HFF-Myc (cell line): ENCODE measurements around the gene CDC42BPG.

Source experiments
- DNase-seq: peaks from one replicate; pipeline ENCODE4 v3.0.0-alpha.2; 2011; ENCODE audit warnings: low read depth; ENCODE audit errors: extremely low read depth
- H3K4me3 ChIP-seq: replicated peaks from 2 replicates; pipeline ENCODE4 v1.5.1; 2011; ENCODE audit warnings: low read depth, mild to moderate bottlenecking, control low read depth, low read length
- CTCF ChIP-seq: IDR thresholded peaks from 2 replicates; pipeline ENCODE4 v1.5.1; 2012; ENCODE audit warnings: mild to moderate bottlenecking, low read depth, low read length, control low read depth; ENCODE audit errors: missing control alignments

CDC42BPG gene

GRCh38 chr11:64831411-64831891, 13.0 kb downstream of the CDC42BPG start:
- no peak for TF ChIP-seq CTCF
- no peak for DNase-seq
- H3K4me3 ChIP-seq, result no peak overlapping the region

GRCh38 chr11:64829536-64830251, 14.8 kb downstream of the CDC42BPG start:
- no peak overlapping the region for H3K4me3 ChIP-seq
- no peak for DNase-seq
- no peak for TF ChIP-seq CTCF

- no peak for DNase-seq
- no peak overlapping the region for H3K4me3 ChIP-seq
- no peak for TF ChIP-seq CTCF
These were observed 17.0 kb downstream of the CDC42BPG start for GRCh38 chr11:64827451-64827839.

- DNase-seq, result no peak
- no peak for TF ChIP-seq CTCF
- H3K4me3 ChIP-seq, result no peak overlapping the region
These were observed 17.6 kb downstream of the CDC42BPG start for GRCh38 chr11:64826578-64827450.

- DNase-seq, result no peak
- TF ChIP-seq CTCF, result no peak
- H3K4me3 ChIP-seq, result no peak overlapping the region
These were observed 18.4 kb downstream of the CDC42BPG start for GRCh38 chr11:64826062-64826461.

GRCh38 chr11:64823568-64824119, 20.8 kb downstream of the CDC42BPG start:
- H3K4me3 ChIP-seq, result no peak overlapping the region
- no peak for DNase-seq
- no peak for TF ChIP-seq CTCF
